T-helper 17 cell (primary cell): ENCODE measurements around the gene GCGR. TPM values are rescaled to one million over a fixed set of nuclear protein-coding genes. Genes with fewer than 3 reads are reported as not detected.

Experiments
- ATAC-seq: fragments of 150-1000 bp; cut with Tn5 transposase; 2 replicates; pipeline ENCODE4 v1.10.0; 2021; ENCODE audit warnings: mild to moderate bottlenecking, moderate library complexity
- DNase-seq, 3 donors: peaks; one replicate each; pipeline versions ENCODE4 v3.0.0 to v3.0.0-alpha.2; 2020 to 2021
- H3K9me3 ChIP-seq: one replicate; pipeline ENCODE4 v1.7.0; 2013; ENCODE audit warnings: low read length, mild to moderate bottlenecking; ENCODE audit not compliant: control insufficient read depth, poor library complexity, severe bottlenecking
- H3K27ac Mint-ChIP-seq: one replicate; pipeline ENCODE4 v1.8.0; 2022; ENCODE audit warnings: mild to moderate bottlenecking, moderate library complexity, mixed read lengths
- H3K27me3 Mint-ChIP-seq: one replicate; pipeline ENCODE4 v1.8.0; 2022; ENCODE audit warnings: mixed read lengths
- H3K36me3 Mint-ChIP-seq: one replicate; pipeline ENCODE4 v1.8.0; 2022; ENCODE audit warnings: low read depth, mixed read lengths
- H3K4me1 Mint-ChIP-seq: one replicate; pipeline ENCODE4 v1.8.0; 2022; ENCODE audit warnings: mild to moderate bottlenecking, mixed read lengths
- H3K4me3 Mint-ChIP-seq: one replicate; pipeline ENCODE4 v1.8.0; 2022; ENCODE audit warnings: mild to moderate bottlenecking, moderate library complexity, mixed read lengths
- total RNA-seq, 4 donors: library from RNA in 2 of 4; stranded (reverse) in 2 of 4; gene quantifications; one replicate each; pipeline ENCODE4 v1.2.3 and lab custom pipeline; 2022 to 2026

Gene GCGR
- total RNA-seq, 2 donors from 2014 or later: not detected

GRCh38 chr17:81817758-81818147 is 13.8 kb downstream of the GCGR start:
- DNase-seq (no peak), ATAC-seq (no peak)
- H3K36me3 Mint-ChIP-seq: no peaks in the 10 kb centered on the region
- H3K27ac Mint-ChIP-seq: no peak overlapping the region
- peaks cover 17% of the 10 kb centered on the region for H3K27me3 Mint-ChIP-seq
- H3K4me1 Mint-ChIP-seq: peaks cover 6% of the 10 kb centered on the region
- H3K4me3 Mint-ChIP-seq: no peak overlapping the region
- no peaks in the 10 kb centered on the region for H3K9me3 ChIP-seq

GRCh38 chr17:81819708-81820107 is 15.8 kb downstream of the GCGR start:
- ATAC-seq (no peak), DNase-seq (no peak)
- peaks cover 6% of the 10 kb centered on the region for H3K4me1 Mint-ChIP-seq
- H3K36me3 Mint-ChIP-seq: no peaks in the 10 kb centered on the region
- peaks cover 17% of the 10 kb centered on the region for H3K27me3 Mint-ChIP-seq
- no peaks in the 10 kb centered on the region for H3K9me3 ChIP-seq
- H3K4me3 Mint-ChIP-seq: no peak overlapping the region
- no peak overlapping the region for H3K27ac Mint-ChIP-seq

GRCh38 chr17:81821147-81821546 is 17.2 kb downstream of the GCGR start:
- H3K4me1 Mint-ChIP-seq: peaks cover 8% of the 10 kb centered on the region
- peaks cover 17% of the 10 kb centered on the region for H3K27me3 Mint-ChIP-seq
- no peak overlapping the region for H3K4me3 Mint-ChIP-seq
- no peak for DNase-seq
- H3K27ac Mint-ChIP-seq: no peak overlapping the region
- H3K36me3 Mint-ChIP-seq: no peaks in the 10 kb centered on the region
- ATAC-seq: no peak
- H3K9me3 ChIP-seq: no peaks in the 10 kb centered on the region

GRCh38 chr17:81821603-81822311 is 17.8 kb downstream of the GCGR start:
- DNase-seq: no peak
- peak; percentile 39 for ATAC-seq
- no peak overlapping the region for H3K27ac Mint-ChIP-seq

GRCh38 chr17:81822312-81822637 is 18.3 kb downstream of the GCGR start:
- DNase-seq: no peak
- H3K4me1 Mint-ChIP-seq: peaks cover 9% of the 10 kb centered on the region
- ATAC-seq: no peak
- no peak overlapping the region for H3K4me3 Mint-ChIP-seq
- no peaks in the 10 kb centered on the region for H3K36me3 Mint-ChIP-seq
- peaks cover 8% of the 10 kb centered on the region for H3K27me3 Mint-ChIP-seq
- no peaks in the 10 kb centered on the region for H3K9me3 ChIP-seq
- H3K27ac Mint-ChIP-seq: no peak overlapping the region

More at GRCh38 chr17:81821603-81822311, 17.8 kb downstream of the GCGR start:
- no peaks in the 10 kb centered on the region for H3K9me3 ChIP-seq
- Mint-ChIP-seq H3K27me3 (peaks cover 12% of the 10 kb centered on the region), H3K4me1 (peaks cover 9% of the 10 kb centered on the region), H3K4me3 (no peak overlapping the region), H3K36me3 (no peaks in the 10 kb centered on the region)

GRCh38 chr17:81822996-81823819 is 19.3 kb downstream of the GCGR start:
- no peaks in the 10 kb centered on the region for H3K36me3 Mint-ChIP-seq
- no peaks in the 10 kb centered on the region for H3K27me3 Mint-ChIP-seq
- H3K27ac Mint-ChIP-seq: no peak overlapping the region
- H3K4me3 Mint-ChIP-seq: no peak overlapping the region
- no peaks in the 10 kb centered on the region for H3K9me3 ChIP-seq
- peaks cover 9% of the 10 kb centered on the region for H3K4me1 Mint-ChIP-seq
- DNase-seq (no peak), ATAC-seq (no peak)

GRCh38 chr17:81823820-81824550 is 20.0 kb downstream of the GCGR start:
- ATAC-seq: no peak

GRCh38 chr17:81824595-81824994 is 20.6 kb downstream of the GCGR start:
- Mint-ChIP-seq H3K4me1 (peaks cover 12% of the 10 kb centered on the region), H3K36me3 (no peaks in the 10 kb centered on the region), H3K27ac (no peak overlapping the region), H3K27me3 (no peaks in the 10 kb centered on the region), H3K4me3 (no peak overlapping the region)
- DNase-seq: no peak
- no peaks in the 10 kb centered on the region for H3K9me3 ChIP-seq
- ATAC-seq: no peak

More at GRCh38 chr17:81823820-81824550, 20.0 kb downstream of the GCGR start:
- no peak overlapping the region for H3K4me3 Mint-ChIP-seq
- no peak overlapping the region for H3K27ac Mint-ChIP-seq
- H3K4me1 Mint-ChIP-seq: peaks cover 12% of the 10 kb centered on the region
- DNase-seq: no peak
- H3K36me3 Mint-ChIP-seq: no peaks in the 10 kb centered on the region
- H3K9me3 ChIP-seq: no peaks in the 10 kb centered on the region
- H3K27me3 Mint-ChIP-seq: no peaks in the 10 kb centered on the region

- H3K9me3 ChIP-seq: no peaks in the 10 kb centered on the region
- ATAC-seq (no peak), DNase-seq (no peak)
- no peak overlapping the region for H3K4me3 Mint-ChIP-seq
- H3K4me1 Mint-ChIP-seq: peaks cover 15% of the 10 kb centered on the region
- H3K27me3 Mint-ChIP-seq: no peaks in the 10 kb centered on the region
- H3K27ac Mint-ChIP-seq: no peak overlapping the region
- no peaks in the 10 kb centered on the region for H3K36me3 Mint-ChIP-seq
These were observed 22.0 kb downstream of the GCGR start for GRCh38 chr17:81825841-81826466.

- Mint-ChIP-seq H3K4me1 (peaks cover 25% of the 10 kb centered on the region), H3K4me3 (no peak overlapping the region), H3K27ac (no peak overlapping the region), H3K27me3 (no peaks in the 10 kb centered on the region), H3K36me3 (peaks cover 2% of the 10 kb centered on the region)
- DNase-seq: no peak
- ATAC-seq: no peak
- no peaks in the 10 kb centered on the region for H3K9me3 ChIP-seq
These were observed 24.7 kb downstream of the GCGR start for GRCh38 chr17:81828656-81829055.

GRCh38 chr17:81829858-81830257 is 25.9 kb downstream of the GCGR start:
- H3K9me3 ChIP-seq: no peaks in the 10 kb centered on the region
- no peak overlapping the region for H3K4me3 Mint-ChIP-seq
- DNase-seq: no peak
- no peaks in the 10 kb centered on the region for H3K27me3 Mint-ChIP-seq
- H3K27ac Mint-ChIP-seq: peak overlapping the region; percentile 59
- peaks cover 2% of the 10 kb centered on the region for H3K36me3 Mint-ChIP-seq
- ATAC-seq: no peak
- peaks cover 25% of the 10 kb centered on the region for H3K4me1 Mint-ChIP-seq

- Mint-ChIP-seq H3K4me3 (peak overlapping the region; percentile 95), H3K27me3 (no peaks in the 10 kb centered on the region), H3K4me1 (peaks cover 20% of the 10 kb centered on the region), H3K36me3 (peaks cover 2% of the 10 kb centered on the region), H3K27ac (peak overlapping the region; percentile 96)
- no peak for ATAC-seq
- no peaks in the 10 kb centered on the region for H3K9me3 ChIP-seq
- DNase-seq: no peak
These were observed 27.6 kb downstream of the GCGR start for GRCh38 chr17:81831563-81831956.
